WTC11 (cell line): ENCODE measurements around the gene PLXDC1.

Experiments used
- CREB1 ChIP-seq: sonication (generic); formaldehyde crosslinking; IDR thresholded peaks from 2 replicates; pipeline ENCODE4 v1.8.0; 2023; ENCODE audit warnings: mild to moderate bottlenecking, missing genetic modification reagents
- CTCF ChIP-seq: fragments of 200-600 bp; IDR thresholded peaks from 2 replicates; pipeline ENCODE4 v1.8.0; 2022; ENCODE audit warnings: antibody characterized with exemption
- MAX ChIP-seq: sonication (generic); formaldehyde crosslinking; IDR thresholded peaks from 2 replicates; pipeline ENCODE4 v1.8.0; 2022; ENCODE audit warnings: mild to moderate bottlenecking, missing genetic modification reagents
- NFATC4 ChIP-seq: fragments of 250-450 bp; sonication (Bioruptor Pico); IDR thresholded peaks from 2 replicates; pipeline ENCODE4 v1.9.0; 2021; ENCODE audit warnings: mild to moderate bottlenecking
- PRDM15 ChIP-seq: sonication (generic); formaldehyde crosslinking; IDR thresholded peaks from 2 replicates; pipeline ENCODE4 v1.8.0; 2022; ENCODE audit warnings: missing genetic modification reagents

- no peak for TF ChIP-seq CTCF
- TF ChIP-seq NFATC4: no peak
- no peak for TF ChIP-seq CREB1 (CRISPR knock-in tag)
- TF ChIP-seq PRDM15: no peak
- no peak for TF ChIP-seq MAX
Observed at GRCh38 chr17:39045948-39046679, 105.3 kb downstream of the PLXDC1 start.
